HG02970 (cell line): ENCODE measurements around the gene SEC16B.

Source experiments
- ATAC-seq: cut with Tn5 transposase; IDR thresholded peaks from one replicate; pipeline ENCODE4 v1.9.1; 2021; ENCODE audit warnings: mild to moderate bottlenecking, moderate library complexity, moderate number of reproducible peaks; ENCODE audit not compliant: unreplicated experiment, low FRiP score

SEC16B gene

DNA sequence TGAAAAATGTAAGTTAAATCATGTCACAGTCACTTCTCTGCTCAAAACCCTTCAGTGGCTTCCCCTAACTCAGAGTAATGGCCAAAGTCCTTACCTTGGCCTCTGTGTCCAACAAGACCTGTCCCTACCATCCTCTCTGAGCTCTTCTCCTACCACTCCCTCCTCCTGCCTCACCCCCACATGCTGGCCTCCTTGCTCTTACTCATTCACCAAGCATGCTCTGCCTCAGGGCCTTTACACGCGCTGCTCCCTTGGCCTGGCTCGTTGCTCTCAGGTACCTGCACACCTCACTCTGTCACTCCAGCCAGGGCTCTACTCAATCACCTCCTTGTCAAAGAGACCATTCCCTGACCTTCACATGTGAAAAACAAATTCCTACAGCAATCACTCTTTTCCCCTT is 54.2 kb downstream of the SEC16B start:
- no peak for ATAC-seq

DNA sequence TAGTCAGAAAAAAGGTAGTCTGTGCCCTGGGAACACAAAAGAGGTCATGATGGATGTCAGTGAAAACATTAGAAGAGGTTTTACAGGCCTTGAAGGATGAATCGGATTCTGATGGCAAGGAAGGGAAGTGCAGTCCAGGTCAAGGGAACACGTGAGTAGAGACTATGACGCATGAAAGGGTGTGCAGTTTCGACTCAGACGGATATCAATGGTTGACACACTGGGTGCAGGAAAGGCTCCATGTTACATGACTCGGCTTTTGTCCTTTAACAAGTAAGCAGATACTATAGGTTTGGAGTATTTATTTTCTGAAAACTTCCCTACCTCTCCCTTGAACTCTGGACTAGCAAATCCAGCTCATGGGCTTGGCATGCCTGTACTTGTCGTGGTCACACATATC is 55.3 kb downstream of the SEC16B start:
- no peak for ATAC-seq

DNA sequence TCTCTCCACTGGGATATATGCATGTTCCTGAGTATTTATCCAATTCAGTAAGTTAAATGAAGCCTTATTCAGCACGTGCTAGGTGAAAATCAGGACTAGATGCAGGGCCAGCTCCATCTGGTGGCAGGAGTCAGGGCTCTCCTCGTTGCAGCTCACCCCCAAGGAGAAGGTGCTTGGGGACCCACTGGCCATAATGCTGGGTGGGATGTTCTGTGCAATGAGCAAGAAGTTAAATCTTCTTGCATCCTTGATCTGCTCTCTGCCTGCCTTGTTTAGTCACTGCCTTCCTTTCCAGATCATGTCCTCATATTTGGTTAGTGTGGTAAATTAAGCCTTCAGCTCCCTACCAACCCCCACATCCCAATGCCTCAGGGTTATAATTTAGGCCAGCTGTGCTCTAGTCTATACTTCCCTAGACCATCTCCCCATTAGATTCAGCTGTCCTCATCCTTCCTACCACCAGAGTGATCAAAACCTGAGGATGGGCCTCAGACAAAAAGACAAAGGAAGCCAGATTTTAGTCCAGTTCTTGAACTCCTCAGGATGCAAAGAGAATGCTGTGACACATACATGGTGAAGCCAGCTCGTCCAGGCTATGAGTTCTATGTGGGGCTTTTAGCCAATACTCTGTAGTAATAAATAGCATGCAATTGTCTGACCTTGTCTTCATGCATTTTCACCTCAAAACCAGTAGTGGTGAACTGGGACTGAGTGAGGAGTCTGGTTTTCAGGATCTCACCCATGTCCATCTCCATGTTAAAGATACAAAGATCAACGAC is 55.9 kb downstream of the SEC16B start:
- ATAC-seq, result no peak

DNA sequence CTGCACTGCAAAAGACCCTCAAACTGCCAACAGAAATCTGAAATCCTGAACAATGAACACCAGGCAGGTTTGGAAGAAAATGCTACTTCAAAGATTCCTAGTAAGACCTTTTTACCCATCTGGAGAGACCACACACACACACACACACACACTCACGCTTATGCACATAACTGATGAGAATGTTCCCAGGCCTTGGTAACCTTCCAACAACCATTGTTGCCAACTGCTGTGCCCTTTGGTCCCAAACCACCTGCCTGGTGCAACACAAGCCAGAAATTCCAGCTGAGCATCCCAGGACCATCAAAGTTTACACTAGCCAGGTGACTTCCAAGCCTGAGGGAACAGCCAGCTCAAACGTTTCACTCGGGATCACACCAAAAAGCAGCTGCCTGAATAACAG is 56.9 kb downstream of the SEC16B start:
- ATAC-seq, result no peak

DNA sequence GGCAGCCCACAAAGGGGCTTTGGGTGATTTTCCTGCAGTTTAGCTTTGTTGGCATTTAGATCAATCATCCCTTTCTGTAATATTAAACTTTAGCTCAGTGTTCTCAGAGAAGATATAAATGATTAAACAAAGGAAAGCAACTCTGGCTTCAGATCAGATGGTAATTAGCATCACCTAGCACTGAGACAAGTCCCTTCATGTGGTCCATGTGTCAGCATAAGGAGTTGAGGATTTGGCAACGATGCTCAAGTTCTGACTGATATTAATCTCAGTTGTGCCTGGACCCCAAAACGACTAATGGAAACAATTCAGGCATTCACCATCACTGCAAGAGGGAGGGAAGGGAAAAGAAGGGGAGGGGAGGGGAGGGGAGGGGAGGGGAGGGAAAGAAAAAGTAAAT is 60.4 kb downstream of the SEC16B start:
- ATAC-seq, result no peak

DNA sequence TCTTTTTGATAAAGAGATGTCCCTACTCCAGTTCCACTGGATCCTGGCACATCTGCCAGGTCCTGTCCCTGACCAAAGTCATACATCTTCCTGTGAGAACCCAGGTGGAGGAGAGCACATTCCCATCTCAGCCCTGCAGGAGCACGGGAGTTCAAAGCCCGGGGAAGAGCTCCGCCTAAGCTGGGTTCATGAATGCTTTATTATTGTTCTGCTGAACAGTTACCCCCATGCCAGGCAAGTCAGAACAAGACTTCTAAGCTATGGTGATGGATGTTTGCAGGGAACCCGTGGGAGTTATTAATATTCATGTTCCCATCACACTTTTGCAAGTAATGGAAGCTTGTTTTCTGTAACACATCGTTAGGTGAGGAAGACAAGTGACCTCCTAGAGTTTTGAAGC is 62.9 kb downstream of the SEC16B start:
- no peak for ATAC-seq

DNA sequence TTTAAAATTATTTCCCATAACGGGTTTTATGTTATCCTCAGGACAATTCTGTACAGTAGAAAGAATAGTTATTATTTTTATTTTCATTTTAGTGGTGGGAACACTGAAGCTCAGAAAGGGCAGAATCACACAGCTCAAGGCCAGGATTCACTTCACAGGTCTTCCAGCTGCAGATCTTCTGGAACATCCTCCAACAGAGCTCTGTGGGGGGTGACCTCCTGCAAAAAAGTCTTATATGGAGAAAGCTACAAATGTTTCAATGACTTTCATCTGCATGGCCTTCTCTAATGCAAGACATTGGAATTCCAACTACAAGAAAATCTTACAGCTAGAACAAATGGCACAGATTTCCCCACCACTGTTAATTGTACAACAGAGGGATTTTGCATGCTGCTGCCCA is 64.2 kb downstream of the SEC16B start:
- no peak for ATAC-seq

DNA sequence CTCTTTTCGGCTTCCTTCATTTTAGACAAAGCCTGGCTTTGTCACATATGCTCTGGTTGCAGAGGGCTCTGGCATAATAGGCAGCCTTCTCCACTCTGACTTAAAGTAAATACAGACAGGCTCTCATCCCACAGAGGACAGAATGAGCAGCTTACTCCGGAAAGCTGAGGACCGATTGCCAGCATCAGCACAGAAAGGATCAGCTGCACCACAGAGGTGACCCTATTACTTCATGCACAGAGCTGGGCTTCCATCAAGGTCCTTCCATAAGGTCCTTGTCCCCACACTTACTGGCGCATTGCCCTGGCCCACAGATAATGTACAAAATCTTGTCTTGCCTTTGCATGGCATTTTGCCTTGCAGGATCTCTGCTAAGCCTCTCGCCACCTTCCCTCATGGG is 67.6 kb downstream of the SEC16B start:
- ATAC-seq, result no peak

DNA sequence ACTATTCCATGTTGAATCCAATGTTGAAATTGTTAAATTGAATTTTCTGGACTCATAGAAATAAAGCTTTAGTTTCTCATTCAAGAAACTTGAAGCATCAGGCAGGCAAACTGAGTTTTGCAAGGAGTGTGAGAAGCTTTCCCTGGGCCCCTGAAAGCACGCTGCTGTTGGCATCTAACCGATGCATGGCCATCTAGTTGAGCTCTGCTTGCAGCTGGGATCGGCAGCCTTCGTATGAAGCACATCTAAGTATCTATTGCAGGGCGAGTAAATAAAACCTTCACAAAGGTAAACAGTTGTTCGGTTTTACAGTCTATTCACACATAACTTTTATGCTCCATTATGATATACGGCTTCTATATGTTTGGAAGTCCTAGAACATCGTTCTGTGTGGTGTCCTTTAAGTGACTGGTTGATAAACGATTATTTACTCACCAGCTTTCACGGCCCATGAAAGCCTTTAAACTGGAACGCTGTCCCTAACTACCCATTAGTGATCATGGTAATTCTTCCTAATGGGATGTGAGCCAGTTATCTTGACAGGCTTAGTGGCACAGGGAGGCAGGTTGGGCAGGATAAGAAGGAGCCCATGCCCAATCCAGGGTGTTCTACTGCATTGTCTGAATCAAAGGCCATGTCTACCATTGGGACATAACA is 71.7 kb downstream of the SEC16B start:
- no peak for ATAC-seq

DNA sequence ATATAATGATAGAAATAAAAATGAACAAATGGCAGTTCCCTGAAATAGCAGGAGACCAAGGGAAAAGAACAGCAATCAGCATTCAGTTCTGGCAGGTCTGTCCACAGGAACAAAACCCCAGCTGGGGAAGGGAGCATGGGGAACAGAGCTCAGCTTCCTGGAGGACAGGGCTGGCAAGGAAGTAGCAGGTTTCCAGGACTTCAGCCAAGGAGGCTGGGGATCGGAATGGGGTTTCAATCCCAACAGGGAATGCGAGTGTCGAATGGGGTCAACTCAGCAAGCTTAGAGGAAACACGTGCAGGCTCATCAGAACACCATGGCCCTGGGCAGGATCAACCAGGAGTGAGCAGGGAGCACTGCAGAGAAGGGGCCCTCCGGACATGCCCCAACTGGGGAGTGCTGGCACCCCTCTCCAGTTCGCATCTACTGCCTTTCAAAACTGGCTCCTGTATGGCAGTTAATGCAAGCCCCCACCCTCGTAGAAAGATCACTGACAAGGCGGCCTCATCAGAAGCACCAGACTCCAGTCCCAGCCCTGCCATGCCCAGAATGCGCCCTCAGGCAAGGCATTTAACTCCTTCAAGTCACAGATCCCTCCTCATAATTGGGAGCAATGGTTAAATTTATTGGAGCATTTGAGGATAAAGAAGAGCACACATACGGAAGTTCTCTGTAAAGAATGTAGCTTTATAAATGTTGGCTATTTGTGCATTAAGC is 72.4 kb downstream of the SEC16B start:
- no peak for ATAC-seq
